Tibial nerve (tissue), 3 donors: ENCODE data around the gene POLDIP2.

Experiments used
- POLR2A ChIP-seq, 2 donors: fragments of 450-650 bp; IDR thresholded peaks; one replicate each; pipeline ENCODE4 v1.6.1; 2017; ENCODE audit warnings: antibody characterized with exemption in 2 of 2, mild to moderate bottlenecking in 2 of 2, moderate library complexity in 2 of 2
- TF ChIP-seq, protein P1 (sequence below), 5 experiments: fragments of 200-600 bp in 3 of 5; fragments of 450-650 bp in 2 of 5; sonication (generic) in 3 of 5; IDR thresholded peaks; one replicate each; pipeline ENCODE4 v1.5.1; 2016 to 2019; ENCODE audit warnings: antibody characterized with exemption in 5 of 5, mild to moderate bottlenecking in 3 of 5, moderate library complexity in 2 of 5

DNA sequence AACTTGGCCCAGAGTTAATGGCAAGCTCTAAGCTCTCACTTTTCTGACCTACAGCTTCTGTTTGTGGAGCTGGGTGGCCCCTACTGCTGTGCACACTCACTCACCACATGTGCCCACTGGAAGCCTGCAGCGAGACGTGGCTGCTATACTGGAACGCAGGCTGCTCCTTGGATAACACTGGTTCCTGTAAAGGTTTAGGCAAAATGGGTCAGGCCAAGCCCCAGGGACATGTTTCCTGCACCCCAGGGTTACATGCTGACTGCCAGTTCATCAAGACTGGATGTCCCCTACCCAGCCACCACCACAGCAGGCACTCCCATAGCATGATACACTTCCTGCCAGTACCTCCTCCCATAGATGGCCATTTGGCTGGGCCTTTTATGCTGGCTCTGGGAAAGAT is 8.3 kb downstream of the POLDIP2 start:
- no peak for TF ChIP-seq POLR2A (IDR thresholded peaks at IDR 0.05)
- TF ChIP-seq, protein P1, sequence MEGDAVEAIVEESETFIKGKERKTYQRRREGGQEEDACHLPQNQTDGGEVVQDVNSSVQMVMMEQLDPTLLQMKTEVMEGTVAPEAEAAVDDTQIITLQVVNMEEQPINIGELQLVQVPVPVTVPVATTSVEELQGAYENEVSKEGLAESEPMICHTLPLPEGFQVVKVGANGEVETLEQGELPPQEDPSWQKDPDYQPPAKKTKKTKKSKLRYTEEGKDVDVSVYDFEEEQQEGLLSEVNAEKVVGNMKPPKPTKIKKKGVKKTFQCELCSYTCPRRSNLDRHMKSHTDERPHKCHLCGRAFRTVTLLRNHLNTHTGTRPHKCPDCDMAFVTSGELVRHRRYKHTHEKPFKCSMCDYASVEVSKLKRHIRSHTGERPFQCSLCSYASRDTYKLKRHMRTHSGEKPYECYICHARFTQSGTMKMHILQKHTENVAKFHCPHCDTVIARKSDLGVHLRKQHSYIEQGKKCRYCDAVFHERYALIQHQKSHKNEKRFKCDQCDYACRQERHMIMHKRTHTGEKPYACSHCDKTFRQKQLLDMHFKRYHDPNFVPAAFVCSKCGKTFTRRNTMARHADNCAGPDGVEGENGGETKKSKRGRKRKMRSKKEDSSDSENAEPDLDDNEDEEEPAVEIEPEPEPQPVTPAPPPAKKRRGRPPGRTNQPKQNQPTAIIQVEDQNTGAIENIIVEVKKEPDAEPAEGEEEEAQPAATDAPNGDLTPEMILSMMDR (IDR thresholded peaks at IDR 0.05), result no peak
